SK-N-MC (cell line): ENCODE data around the gene FYB2.

Experiments used
- DNase-seq: peaks from one replicate; pipeline ENCODE4 v3.0.0-alpha.2; 2011; ENCODE audit warnings: low read depth, low spot score
- H3K27ac ChIP-seq: fragments of 200-600 bp; sonication (generic); 2 replicates; pipeline ENCODE4 v1.5.1; 2016; ENCODE audit warnings: mixed run types
- H3K36me3 ChIP-seq: fragments of 200-600 bp; sonication (generic); 2 replicates; pipeline ENCODE4 v1.6.1; 2017; ENCODE audit warnings: antibody characterized with exemption, low read length, mixed read lengths; ENCODE audit not compliant: insufficient read depth
- H3K4me3 ChIP-seq: fragments of 200-600 bp; sonication (generic); 2 replicates; pipeline ENCODE4 v1.5.1; 2016
- H3K9ac ChIP-seq: fragments of 200-600 bp; sonication (generic); 2 replicates; pipeline ENCODE4 v1.8.0; 2017; ENCODE audit warnings: mixed run types, mixed read lengths; ENCODE audit not compliant: insufficient read length
- H3K9me3 ChIP-seq: fragments of 200-600 bp; sonication (generic); 2 replicates; pipeline ENCODE4 v1.6.1; 2017; ENCODE audit warnings: low read depth, mild to moderate bottlenecking, antibody characterized with exemption, low read length, moderate library complexity, mixed read lengths
- EZH2 ChIP-seq: fragments of 200-600 bp; sonication (generic); IDR thresholded peaks from one replicate; pipeline ENCODE4 v1.6.1; 2017; ENCODE audit warnings: antibody characterized with exemption
- FOXP2 ChIP-seq: optimal IDR thresholded peaks from 2 replicates; pipeline ENCODE3; 2011; ENCODE audit warnings: mild to moderate bottlenecking, moderate library complexity; ENCODE audit not compliant: insufficient read depth; ENCODE audit errors: extremely low read length, control extremely low read depth
- POLR2AphosphoS5 ChIP-seq: IDR thresholded peaks from 2 replicates; pipeline ENCODE4 v1.6.1; 2012; ENCODE audit warnings: mild to moderate bottlenecking, low read depth, low read length, borderline replicate concordance

Gene FYB2

GRCh38 chr1:56819387-56819899 is at the start of gene FYB2:
FYB2 (minus strand) TSS chr1:56819404; CDS start chr1:56819290, 114 bp downstream.
- no peaks in the 10 kb centered on the region for H3K36me3 ChIP-seq
- no peak for DNase-seq
- no peaks in the 10 kb centered on the region for H3K9me3 ChIP-seq
- H3K9ac ChIP-seq = no peak within 1 kb of the TSS
- no peak within 1 kb of the TSS for H3K27ac ChIP-seq
- TF ChIP-seq FOXP2 (no peak), EZH2 (no peak), POLR2AphosphoS5 (no peak)
- H3K4me3 ChIP-seq = no peak within 1 kb of the TSS

GRCh38 chr1:56868761-56869160 is 49.6 kb upstream of the FYB2 start:
- TF ChIP-seq FOXP2 (no peak), EZH2 (no peak), POLR2AphosphoS5 (no peak)
- no peak overlapping the region for H3K27ac ChIP-seq
- no peaks in the 10 kb centered on the region for H3K9me3 ChIP-seq
- H3K9ac ChIP-seq = no peak overlapping the region
- H3K36me3 ChIP-seq = no peaks in the 10 kb centered on the region
- DNase-seq = no peak
- no peak overlapping the region for H3K4me3 ChIP-seq

GRCh38 chr1:56867491-56867890 is 48.3 kb upstream of the FYB2 start:
- no peaks in the 10 kb centered on the region for H3K36me3 ChIP-seq
- DNase-seq = no peak
- no peak overlapping the region for H3K9ac ChIP-seq
- H3K27ac ChIP-seq = no peak overlapping the region
- TF ChIP-seq POLR2AphosphoS5 (no peak), FOXP2 (no peak), EZH2 (no peak)
- no peak overlapping the region for H3K4me3 ChIP-seq
- no peaks in the 10 kb centered on the region for H3K9me3 ChIP-seq

GRCh38 chr1:56866656-56867055 is 47.5 kb upstream of the FYB2 start:
- no peak overlapping the region for H3K9ac ChIP-seq
- no peak for DNase-seq

GRCh38 chr1:56864430-56864829 is 45.2 kb upstream of the FYB2 start:
- DNase-seq = no peak
- TF ChIP-seq POLR2AphosphoS5 (no peak), EZH2 (no peak), FOXP2 (no peak)

More at GRCh38 chr1:56866656-56867055, 47.5 kb upstream of the FYB2 start:
- no peaks in the 10 kb centered on the region for H3K36me3 ChIP-seq
- TF ChIP-seq POLR2AphosphoS5 (no peak), EZH2 (no peak), FOXP2 (no peak)
- no peak overlapping the region for H3K27ac ChIP-seq
- H3K9me3 ChIP-seq = no peaks in the 10 kb centered on the region
- no peak overlapping the region for H3K4me3 ChIP-seq

GRCh38 chr1:56863265-56863992 is 44.2 kb upstream of the FYB2 start:
- Histone ChIP-seq H3K9me3 (no peaks in the 10 kb centered on the region), H3K9ac (no peak overlapping the region), H3K4me3 (no peak overlapping the region), H3K36me3 (no peaks in the 10 kb centered on the region), H3K27ac (no peak overlapping the region)
- DNase-seq = no peak
- no peak for TF ChIP-seq FOXP2
- TF ChIP-seq EZH2 = no peak
- TF ChIP-seq POLR2AphosphoS5 = no peak

More at GRCh38 chr1:56864430-56864829, 45.2 kb upstream of the FYB2 start:
- H3K9me3 ChIP-seq = no peaks in the 10 kb centered on the region
- no peak overlapping the region for H3K27ac ChIP-seq
- H3K36me3 ChIP-seq = no peaks in the 10 kb centered on the region
- H3K9ac ChIP-seq = no peak overlapping the region
- H3K4me3 ChIP-seq = no peak overlapping the region

GRCh38 chr1:56859287-56859686 is 40.1 kb upstream of the FYB2 start:
- no peak for TF ChIP-seq EZH2
- TF ChIP-seq POLR2AphosphoS5 = no peak
- TF ChIP-seq FOXP2 = no peak
- Histone ChIP-seq H3K36me3 (no peaks in the 10 kb centered on the region), H3K9ac (no peak overlapping the region), H3K4me3 (no peak overlapping the region), H3K27ac (no peak overlapping the region), H3K9me3 (no peaks in the 10 kb centered on the region)
- DNase-seq = no peak

- H3K9ac ChIP-seq = no peak overlapping the region
- H3K36me3 ChIP-seq = no peaks in the 10 kb centered on the region
- no peak overlapping the region for H3K27ac ChIP-seq
- DNase-seq = no peak
- H3K9me3 ChIP-seq = no peaks in the 10 kb centered on the region
- no peak overlapping the region for H3K4me3 ChIP-seq
- TF ChIP-seq EZH2 (no peak), FOXP2 (no peak), POLR2AphosphoS5 (no peak)
Observed at GRCh38 chr1:56856186-56856585, 37.0 kb upstream of the FYB2 start.

GRCh38 chr1:56855190-56855589 is 36.0 kb upstream of the FYB2 start:
- no peak overlapping the region for H3K27ac ChIP-seq
- TF ChIP-seq EZH2 (no peak), FOXP2 (no peak), POLR2AphosphoS5 (no peak)
- no peaks in the 10 kb centered on the region for H3K36me3 ChIP-seq
- H3K4me3 ChIP-seq = no peak overlapping the region
- H3K9ac ChIP-seq = no peak overlapping the region
- no peak for DNase-seq
- H3K9me3 ChIP-seq = no peaks in the 10 kb centered on the region
